HL-60/S4 treated with retinoic acid at 250 ng/mL for 4 days and 3 days (cell line): ENCODE measurements around the gene PLA2G4A.

Source experiments
- in situ Hi-C: fragments of 300-500 bp; cut with MboI; formaldehyde crosslinking; loops from 2 replicates; pipeline ENCODE4 v1.7.0; 2022; ENCODE audit warnings: low sequenced_read_pairs

Gene PLA2G4A

DNA sequence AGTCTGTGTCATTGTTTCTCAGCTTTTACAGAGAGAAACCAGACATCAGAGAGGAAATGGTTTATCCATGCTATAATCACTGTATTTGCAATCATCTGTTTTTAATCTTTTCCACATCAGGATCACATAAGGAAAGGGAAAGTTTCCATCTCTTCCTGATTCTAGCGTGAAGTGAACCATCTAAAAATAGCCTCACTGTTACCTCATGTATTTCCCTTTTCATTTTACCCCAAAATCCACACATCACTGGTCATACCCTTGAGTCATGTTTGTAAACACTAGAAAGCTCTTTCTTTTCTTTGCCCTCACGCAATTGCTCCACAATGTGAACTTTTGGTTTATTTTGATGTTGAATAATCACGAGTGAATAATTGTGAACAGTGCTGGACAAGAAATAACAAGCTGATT is 146.0 kb downstream of the PLA2G4A start:
- in situ Hi-C loops = loop anchor here (25.0 kb wide), 3 partner anchors 362 to 562 kb away; no protein-coding TSS in a partner anchor

DNA sequence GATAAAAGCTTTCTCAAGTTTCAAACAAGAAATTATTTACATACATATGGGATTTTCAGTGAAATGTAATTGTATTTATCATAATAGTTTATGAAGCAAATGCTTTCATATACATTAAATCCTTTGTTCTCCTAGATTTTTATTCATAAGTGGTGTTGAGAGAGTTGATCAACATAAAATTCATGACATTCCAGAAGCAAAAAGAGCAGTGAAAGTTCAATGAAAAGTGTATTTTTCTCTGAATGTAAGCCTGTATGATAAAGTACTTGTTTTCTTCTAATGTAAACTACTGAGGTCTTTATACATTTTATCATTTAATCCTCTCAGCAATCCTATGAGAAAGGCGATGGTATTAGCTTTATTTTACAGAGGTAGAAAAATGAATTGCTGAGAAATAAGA is 146.5 kb downstream of the PLA2G4A start:
- in situ Hi-C loops = loop anchor here (25.0 kb wide), 3 partner anchors 363 to 563 kb away; no protein-coding TSS in a partner anchor

DNA sequence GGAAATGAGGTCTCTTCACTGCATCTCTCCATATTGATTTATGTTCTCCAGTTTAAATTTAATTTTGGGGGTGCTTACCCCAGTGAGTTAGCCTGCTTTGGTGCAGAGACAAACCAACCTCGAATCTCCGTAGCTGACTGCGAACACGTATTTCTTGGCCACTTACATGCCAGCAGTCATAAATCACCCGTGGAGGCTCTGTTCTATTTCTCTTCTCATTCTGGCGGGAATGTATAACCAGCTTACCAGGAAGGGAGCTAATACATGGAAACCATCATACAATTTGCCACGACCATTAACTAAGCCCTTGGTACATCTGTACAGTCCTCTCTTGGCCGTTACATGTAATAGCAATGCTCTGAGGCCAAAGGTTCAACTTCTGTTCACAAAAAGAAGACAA is 148.0 kb downstream of the PLA2G4A start:
- in situ Hi-C loops = loop anchor here (25.0 kb wide), 3 partner anchors 364 to 564 kb away; no protein-coding TSS in a partner anchor

DNA sequence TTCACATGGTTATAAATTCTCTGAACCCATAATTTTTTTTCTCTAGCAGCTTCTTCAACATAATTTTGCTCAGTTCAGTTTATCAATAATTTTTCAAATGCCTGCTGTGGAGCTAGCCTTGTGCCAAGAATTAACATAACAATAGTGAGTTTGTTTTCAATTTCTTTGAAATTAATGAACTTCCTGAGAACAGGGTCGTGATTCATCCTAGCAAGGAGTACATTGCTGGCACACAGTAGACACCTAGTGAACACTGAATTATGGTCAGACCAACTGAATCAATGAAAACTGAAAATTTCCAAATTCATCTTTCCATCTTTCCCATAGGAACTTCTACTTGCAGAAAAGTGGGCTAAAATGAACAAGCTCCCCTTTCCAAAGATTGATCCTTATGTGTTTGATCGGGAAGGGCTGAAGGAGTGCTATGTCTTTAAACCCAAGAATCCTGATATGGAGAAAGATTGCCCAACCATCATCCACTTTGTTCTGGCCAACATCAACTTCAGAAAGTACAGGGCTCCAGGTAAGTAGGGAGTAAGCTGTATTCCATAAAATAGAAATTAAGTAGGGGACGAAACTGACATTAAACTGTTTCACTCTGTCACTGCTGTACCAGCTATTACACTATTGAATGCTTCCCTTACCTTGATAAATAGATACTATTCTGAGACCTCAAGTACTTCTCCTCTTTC is 148.7 kb downstream of the PLA2G4A start:
- in situ Hi-C loops = loop anchor here (25.0 kb wide), 3 partner anchors 365 to 565 kb away; no protein-coding TSS in a partner anchor

DNA sequence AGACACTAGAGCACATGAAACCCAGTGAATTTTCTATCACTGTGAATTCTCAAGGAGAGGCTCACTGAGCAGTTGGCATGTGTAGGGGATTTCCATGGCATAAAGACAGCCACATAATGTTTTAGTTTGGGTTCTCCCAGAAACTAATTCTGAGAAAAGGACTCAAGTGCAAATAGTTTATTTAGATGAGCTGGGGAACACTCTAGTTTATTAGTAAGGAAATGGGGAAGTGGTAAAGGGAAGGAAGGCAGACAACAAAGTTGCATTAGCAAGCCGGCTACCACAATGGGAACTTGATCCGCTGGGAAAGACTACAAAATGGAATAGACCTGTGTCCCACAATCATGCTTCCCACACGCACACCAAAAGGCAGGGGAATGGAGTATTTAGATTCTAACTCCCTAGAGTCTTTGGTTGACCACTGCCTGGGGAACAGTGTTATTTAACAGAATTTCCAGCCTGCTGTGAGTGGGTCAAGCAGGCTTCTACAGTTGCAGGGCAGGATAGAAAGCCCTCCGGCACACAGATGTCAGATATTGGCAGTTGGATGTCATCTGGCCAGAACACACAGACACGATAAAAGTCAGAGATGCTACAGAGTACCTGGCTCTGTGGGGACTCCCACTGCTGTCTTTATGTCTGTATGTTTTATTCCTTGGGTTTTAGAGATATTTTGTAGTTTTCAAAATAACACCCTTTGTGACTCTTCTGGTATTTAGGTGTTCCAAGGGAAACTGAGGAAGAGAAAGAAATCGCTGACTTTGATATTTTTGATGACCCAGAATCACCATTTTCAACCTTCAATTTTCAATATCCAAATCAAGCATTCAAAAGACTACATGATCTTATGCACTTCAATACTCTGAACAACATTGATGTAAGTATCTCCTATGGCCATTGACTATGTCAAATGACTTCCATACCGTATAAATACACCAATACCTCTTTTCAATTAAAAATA is 150.1 kb downstream of the PLA2G4A start:
- in situ Hi-C loops = loop anchor here (25.0 kb wide), 3 partner anchors 367 to 567 kb away; no protein-coding TSS in a partner anchor

DNA sequence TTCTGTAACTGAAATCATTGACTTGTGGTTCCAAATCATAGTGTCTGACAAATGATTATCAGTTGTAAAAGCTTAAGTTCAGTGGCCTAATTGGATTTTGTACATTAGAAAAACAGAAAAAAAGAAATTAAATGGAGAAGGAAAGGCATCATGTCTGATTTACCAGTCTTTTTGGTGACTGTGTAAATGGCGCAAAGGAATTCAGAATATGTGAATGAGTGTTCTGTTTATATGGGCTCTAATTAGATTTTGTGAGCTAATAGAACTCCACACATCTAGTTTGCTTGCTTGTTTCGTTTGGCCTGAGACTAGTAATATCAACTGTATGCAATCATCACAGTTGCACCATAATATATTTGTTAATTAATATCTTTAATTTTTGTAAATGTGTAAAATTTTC is 151.7 kb downstream of the PLA2G4A start:
- in situ Hi-C loops = loop anchor here (25.0 kb wide), 3 partner anchors 368 to 568 kb away; no protein-coding TSS in a partner anchor

DNA sequence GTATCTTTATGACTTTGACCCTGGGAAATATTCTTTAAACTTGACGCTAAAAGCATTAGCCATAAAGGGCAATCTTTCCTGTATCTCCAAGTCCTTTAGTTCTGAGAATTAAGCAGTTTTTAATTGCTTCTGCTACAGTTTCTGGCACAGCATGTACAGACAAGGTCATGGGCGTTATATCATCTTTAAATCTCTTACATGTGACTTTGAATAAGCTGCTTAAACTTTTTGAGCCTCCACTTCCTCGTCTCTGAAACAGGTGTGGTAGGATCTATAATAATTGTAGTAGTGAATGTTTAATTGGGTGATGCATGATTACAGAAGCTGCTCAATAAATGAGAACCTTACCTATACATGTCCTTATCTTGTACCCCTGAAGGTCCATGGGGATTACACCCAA is 153.4 kb downstream of the PLA2G4A start:
- in situ Hi-C loops = loop anchor here (25.0 kb wide), 3 partner anchors 370 to 570 kb away; no protein-coding TSS in a partner anchor

DNA sequence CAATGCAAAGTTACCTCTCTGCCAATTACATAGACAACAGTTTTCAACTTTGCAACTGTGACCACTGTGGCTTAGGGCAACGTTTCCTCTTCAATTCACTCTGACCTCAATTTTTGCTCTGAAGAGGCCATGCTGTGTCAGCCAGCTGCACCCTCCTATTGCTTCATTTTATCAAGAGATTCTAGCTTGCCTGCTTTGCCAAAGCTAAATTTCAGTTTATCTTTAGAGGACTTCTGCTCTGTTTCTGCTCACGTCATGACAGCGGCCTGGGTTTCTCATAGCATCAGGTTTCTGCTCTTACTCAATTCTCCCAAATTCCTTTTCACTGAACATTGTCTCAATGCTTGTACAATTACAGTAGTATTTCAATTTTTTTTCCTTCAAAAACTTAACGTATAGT is 154.6 kb downstream of the PLA2G4A start:
- in situ Hi-C loops = loop anchor here (25.0 kb wide), 3 partner anchors 371 to 571 kb away; no protein-coding TSS in a partner anchor

DNA sequence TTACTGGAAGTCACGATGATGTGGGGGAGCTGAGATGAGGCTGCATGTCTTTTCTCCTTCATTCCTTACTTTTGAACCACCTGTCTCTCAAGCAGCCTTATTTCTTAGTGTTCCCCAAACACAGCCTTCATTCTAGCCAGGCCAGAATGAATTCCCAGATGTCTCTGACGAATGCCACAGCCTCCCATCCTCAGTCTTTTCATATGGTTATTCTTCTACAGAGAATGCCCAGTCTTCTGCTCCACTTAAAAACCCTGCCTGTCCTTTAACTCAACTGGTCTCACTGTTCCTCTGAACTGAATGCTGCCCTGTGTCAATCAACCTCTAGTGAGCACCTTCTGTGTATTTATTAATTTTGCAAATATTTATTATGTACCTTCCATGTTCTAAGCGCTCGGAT is 156.2 kb downstream of the PLA2G4A start:
- in situ Hi-C loops = loop anchor here (25.0 kb wide), 3 partner anchors 373 to 573 kb away; no protein-coding TSS in a partner anchor

DNA sequence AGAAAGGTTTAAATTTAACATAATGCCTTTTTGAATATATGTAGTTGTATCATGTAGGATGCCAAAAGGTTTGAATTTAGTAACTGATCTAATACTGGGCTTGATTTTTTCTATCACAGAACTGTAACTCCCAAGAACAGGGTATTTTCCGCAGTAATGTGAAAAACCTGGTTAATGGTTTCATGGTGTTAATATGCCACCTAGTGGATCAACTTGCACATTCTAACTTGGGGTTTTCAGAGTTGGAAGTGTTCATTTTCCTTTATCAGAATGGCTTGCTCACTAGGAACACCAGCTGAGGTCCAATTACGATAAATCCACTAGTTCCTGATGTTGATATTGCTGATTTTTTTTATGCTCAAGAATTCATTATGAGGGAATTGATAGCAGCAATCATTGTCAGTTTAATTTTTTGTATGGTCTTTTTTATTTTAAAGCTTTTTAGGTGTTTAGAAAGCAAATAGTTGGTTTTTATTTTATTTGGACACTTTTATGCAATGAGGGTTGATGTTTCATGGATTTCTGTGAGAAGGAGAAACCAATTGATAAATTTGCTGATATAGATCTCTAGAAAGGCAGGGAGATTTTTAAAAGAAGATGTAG is 157.2 kb downstream of the PLA2G4A start:
- in situ Hi-C loops = loop anchor here (25.0 kb wide), 3 partner anchors 374 to 574 kb away; no protein-coding TSS in a partner anchor

DNA sequence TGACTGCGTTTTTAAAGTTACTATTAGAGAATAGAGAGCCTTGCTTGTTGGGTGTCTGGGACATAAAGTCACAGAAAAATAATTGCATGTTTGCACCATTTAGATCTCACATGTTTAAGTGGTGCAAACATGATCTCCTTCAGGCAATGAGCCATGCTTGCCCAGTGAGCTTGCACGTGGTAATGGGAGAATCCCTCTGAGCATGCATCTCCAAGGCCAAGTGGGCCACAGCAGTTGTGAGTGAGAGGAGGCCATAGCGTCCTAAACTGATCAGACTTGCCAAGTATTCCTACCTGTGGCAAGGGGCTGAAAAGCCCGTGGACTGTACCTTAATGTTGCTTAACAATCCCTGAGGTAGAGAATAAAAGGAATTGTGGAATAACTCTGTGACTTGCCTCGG is 158.3 kb downstream of the PLA2G4A start:
- in situ Hi-C loops = loop anchor here (25.0 kb wide), 3 partner anchors 375 to 575 kb away; no protein-coding TSS in a partner anchor

DNA sequence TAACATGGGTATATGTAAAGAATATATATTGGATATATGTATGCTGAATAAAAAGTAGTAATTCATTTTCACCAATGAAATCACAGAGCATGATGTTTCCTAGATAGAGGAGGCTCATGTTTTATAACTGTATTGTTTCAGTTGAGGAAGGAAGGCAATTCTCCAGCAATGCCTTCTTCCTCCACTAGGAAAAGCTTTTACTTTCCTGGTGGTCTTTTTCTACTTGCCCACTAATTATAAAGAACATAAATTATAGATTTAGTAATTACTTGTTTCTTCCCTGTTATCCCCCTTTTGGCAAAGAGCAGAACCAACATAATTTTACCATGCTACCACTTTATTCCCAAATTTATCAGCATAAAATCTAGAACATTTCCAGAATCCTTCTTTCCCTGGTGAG is 159.0 kb downstream of the PLA2G4A start:
- in situ Hi-C loops = loop anchor here (25.0 kb wide), 3 partner anchors 375 to 575 kb away; no protein-coding TSS in a partner anchor

DNA sequence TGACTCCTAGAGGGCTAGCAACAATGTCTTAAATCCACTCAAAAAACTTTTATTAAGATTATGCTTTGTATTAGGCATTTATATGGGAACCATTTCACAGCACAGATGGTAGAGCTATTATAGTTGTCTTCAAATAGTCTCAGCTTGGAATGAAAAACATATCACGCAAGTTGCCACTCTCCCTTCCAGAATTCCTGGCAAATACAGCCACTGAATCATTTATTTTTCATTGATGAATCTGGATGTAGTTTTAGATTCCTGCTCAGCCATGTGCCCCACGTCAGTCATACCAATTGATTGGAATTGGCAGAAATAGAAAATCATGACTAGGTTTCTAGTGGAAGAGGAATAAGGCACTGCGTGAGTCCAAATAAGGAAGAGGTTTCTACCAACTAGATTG is 165.2 kb downstream of the PLA2G4A start:
- in situ Hi-C loops = loop anchor here (25.0 kb wide), 3 partner anchors 382 to 582 kb away; no protein-coding TSS in a partner anchor

DNA sequence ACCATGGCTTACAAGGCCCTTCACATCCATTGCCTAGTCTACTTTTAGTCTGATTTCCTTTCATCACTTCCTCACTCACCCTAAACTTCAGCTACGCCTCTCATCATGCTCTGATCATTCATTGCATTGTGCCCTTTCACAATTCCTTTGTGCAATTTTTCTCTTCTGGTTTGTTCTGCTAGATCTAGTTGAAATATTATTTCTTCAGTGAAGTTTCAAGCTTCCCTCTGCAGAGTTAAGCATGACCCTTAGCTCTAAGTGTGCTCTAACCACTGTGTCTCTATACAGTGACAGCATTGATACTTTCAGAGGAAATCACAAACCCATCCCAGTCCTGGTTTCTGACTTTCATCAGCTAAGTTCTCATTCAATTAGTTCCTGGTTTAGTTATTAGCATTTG is 166.1 kb downstream of the PLA2G4A start:
- in situ Hi-C loops = loop anchor here (25.0 kb wide), 3 partner anchors 383 to 583 kb away; no protein-coding TSS in a partner anchor

DNA sequence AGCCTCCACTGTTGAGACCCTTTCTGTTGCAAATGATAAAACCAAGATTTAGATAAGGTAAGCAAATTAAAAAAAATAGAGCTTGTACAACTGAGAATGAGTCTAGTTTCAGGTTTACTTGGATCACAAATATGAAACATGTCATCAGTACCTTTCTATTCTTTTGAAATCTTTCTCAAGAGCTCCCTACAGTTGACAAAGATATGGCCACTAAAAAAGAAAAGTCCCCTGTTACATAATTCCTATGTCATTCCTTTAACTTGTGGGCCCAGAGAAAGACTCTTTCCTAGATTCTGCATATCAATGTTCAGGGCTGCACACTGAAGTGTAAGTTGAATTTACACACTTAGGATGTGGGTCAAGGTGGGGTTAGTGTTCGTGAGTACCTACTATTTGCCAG is 168.1 kb downstream of the PLA2G4A start:
- in situ Hi-C loops = loop anchor here (25.0 kb wide), 3 partner anchors 385 to 585 kb away; no protein-coding TSS in a partner anchor

DNA sequence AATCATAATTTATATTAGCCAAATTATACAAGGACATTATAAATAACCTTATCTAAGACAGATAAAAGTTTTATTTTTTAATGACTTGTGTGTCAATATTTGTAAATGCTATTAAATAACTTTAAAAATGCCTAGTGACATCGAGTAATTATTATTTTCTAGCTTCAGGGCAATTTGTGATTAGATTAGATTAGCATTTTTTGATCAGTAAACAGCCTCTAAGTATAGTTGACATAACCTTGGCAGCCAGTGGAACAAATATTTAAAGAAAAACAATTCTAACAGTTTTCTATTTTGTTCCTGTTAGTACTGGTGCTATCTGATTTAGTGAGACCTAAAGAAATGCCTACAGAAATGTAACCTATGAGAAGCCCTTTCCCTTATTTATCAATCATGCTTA is 169.1 kb downstream of the PLA2G4A start:
- in situ Hi-C loops = loop anchor here (25.0 kb wide), 3 partner anchors 386 to 586 kb away; no protein-coding TSS in a partner anchor

DNA sequence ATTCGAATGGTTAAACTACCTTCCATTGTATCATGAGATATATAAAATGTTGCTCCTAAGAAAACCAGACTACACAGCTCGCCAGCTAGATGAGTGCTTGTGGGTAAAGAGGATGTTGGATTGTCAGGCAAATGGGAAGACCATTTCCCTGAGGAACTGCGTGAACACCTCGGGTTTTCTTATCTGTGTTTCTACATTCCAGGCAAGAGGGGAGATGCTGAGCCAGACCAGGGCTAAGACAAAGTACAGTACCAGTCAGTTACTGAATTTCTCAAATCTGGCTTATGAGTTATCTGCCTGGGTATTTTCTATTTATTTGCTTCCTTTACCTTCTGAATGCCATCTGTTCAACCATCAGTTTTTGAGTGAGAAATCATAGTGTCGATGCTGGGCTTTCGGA is 170.8 kb downstream of the PLA2G4A start:
- in situ Hi-C loops = loop anchor here (25.0 kb wide), 3 partner anchors 387 to 587 kb away; no protein-coding TSS in a partner anchor

DNA sequence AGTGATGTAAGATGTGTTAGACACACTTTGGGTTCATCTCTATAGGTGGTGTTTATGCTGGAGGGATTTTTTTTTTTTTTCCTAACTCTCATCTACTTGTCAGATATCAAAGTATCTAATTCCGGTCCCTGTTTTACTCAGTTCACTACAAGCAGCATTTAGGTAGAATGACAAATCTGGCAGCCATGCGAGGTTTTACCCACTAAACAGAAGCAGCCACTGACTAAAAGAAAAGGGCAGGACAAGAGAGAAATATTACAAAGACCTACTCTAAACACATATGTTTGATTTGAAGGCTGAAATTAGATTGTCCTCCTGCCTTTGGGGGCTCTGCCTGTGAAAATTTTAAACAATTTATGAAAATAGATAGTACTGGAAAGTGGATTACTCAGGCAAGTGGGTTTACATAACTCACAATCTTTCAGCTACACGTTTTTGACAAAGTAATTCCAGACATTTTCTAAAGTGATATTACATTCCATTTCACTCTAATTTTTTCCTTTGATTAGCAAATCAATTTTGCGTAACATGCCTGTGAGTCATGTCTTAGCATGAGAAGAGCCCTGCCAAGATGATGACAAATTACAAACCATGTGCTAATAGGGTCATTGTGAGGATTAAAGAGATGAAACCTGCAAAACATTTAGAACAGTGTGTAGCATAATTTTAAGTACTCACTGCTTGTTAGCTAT is 172.6 kb downstream of the PLA2G4A start:
- in situ Hi-C loops = no loop called here

DNA sequence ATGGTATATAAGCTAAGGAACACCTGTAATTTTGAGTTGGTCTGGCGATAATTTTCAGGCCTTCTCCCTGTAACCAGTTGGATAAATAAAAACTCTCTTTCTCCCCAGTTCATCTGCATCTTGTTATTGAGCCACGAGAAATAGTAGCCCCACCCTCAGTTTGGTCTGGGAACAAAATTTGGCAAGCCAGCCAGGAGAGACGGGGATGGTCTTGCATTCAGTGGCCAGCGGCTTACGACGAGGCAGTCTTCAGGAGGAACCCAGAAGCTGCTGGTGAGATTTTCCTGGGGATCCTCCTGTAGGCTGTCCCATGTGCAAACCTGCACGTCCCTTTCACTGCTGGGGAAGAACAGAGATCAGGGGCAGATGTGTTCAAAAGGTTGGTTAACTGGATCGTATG is 174.6 kb downstream of the PLA2G4A start:
- in situ Hi-C loops = no loop called here

DNA sequence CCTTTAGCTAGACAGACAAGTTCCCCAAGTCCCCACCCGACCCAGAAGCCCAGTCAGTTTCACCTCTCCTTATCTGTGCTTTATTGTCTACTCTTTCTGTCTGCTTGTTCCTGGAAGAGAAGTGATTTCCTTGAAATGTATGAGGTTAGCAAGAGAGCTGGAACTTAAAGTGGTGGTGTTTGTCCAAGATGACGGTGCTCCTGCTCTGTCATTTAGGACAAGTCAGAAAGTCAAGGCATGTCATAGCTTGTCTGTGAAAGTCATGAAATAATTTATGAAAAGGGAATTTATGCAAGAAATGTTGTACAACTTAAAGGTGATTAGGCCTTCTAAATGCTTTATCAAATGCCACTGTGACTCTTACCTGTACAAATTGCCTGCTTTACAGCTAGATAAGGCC is 178.1 kb downstream of the PLA2G4A start:
- in situ Hi-C loops = no loop called here
